Testis (tissue), 3 donors: ENCODE data around the gene PLEKHA3. TPM values are rescaled to one million over a fixed set of nuclear protein-coding genes. Genes with fewer than 3 reads are reported as not detected.

ENCODE experiments used
- DNase-seq: peaks from one replicate; pipeline ENCODE4 v3.0.0-alpha.2; 2019
- H3K27ac ChIP-seq, 2 donors: fragments of 200-600 bp; sonication (generic); one replicate each; pipeline ENCODE4 v1.5.1; 2019
- H3K27me3 ChIP-seq: fragments of 200-600 bp; sonication (generic); one replicate; pipeline ENCODE4 v1.5.1; 2019
- H3K36me3 ChIP-seq: fragments of 200-600 bp; sonication (generic); one replicate; pipeline ENCODE4 v1.5.1; 2017; ENCODE audit warnings: low read depth; ENCODE audit errors: missing control alignments
- H3K4me1 ChIP-seq: fragments of 200-600 bp; sonication (generic); one replicate; pipeline ENCODE4 v1.5.1; 2019
- H3K4me3 ChIP-seq, 2 donors: fragments of 200-600 bp; sonication (generic); one replicate each; pipeline ENCODE4 v1.5.1; 2017 to 2019
- H3K9me3 ChIP-seq: fragments of 200-600 bp; sonication (generic); one replicate; pipeline ENCODE4 v1.5.1; 2017
- POLR2A ChIP-seq: fragments of 450-650 bp; IDR thresholded peaks from one replicate; pipeline ENCODE4 v1.6.1; 2017; ENCODE audit warnings: antibody characterized with exemption, mild to moderate bottlenecking, moderate library complexity
- WGBS, 2 donors: methylation state at CpG; one replicate each; pipeline ENCODE4 v1.1.5; 2018; 5-methylcytosine and 5-hydroxymethylcytosine counted together
- intact Hi-C: fragments of 100-400 bp; cut with DNase I; formaldehyde crosslinking; loops from one replicate; pipeline ENCODE4 v1.15.1; 2023; ENCODE audit warnings: low total_unique reads
- polyA plus RNA-seq: library from polyadenylated mRNA; stranded (reverse); fragments of 350-450 nt; fragmentation: Illumina TruSeq; extraction: RNeasy Lipid Tissue Mini Kit (QIAGEN cat#74804); gene quantifications from one replicate; pipeline ENCODE4 v1.2.3, GENCODE V29; 2014; ENCODE audit warnings: low read depth, low replicate concordance; ENCODE audit not compliant: insufficient read depth
- total RNA-seq, 2 donors: library from RNA; depleted of rRNA; stranded (reverse); fragments of >200 nt; gene quantifications; one replicate each; pipeline ENCODE4 v1.2.3, GENCODE V29; 2016
- TF ChIP-seq, protein P1 (sequence below), 3 experiments: fragments of 450-650 bp in 2 of 3; fragments of 200-600 bp in 1 of 3; sonication (generic) in 1 of 3; IDR thresholded peaks; one replicate each; pipeline ENCODE4 v1.5.1; 2016 to 2019; ENCODE audit warnings: antibody characterized with exemption in 3 of 3, mild to moderate bottlenecking in 2 of 3, moderate library complexity in 1 of 3

Gene PLEKHA3
- total and polyA plus RNA-seq, 3 donors from 2014 or later, result 17.8 to 58.7 (median 22.8) TPM

DNA sequence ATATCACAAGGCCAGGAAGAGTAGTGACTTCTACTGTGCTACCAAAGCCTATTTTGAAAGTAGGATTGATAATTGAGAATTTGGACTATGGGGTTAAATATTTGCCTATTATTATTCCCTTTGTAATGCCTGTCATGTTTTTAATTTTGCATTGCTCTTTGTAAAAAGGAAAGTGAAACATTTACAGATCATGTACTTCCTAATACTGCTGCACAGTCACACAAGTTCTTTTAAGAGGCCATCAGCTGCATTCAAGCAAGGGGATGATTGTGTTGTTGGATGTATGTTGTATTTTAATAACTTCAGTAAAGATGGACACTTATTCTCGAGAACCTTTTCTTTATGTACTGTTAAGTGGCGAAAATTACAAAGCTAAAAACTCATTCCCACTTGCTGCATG, 70.1 kb downstream of the PLEKHA3 start:
- intact Hi-C loops, result no loop called here
- TF ChIP-seq, protein P1, sequence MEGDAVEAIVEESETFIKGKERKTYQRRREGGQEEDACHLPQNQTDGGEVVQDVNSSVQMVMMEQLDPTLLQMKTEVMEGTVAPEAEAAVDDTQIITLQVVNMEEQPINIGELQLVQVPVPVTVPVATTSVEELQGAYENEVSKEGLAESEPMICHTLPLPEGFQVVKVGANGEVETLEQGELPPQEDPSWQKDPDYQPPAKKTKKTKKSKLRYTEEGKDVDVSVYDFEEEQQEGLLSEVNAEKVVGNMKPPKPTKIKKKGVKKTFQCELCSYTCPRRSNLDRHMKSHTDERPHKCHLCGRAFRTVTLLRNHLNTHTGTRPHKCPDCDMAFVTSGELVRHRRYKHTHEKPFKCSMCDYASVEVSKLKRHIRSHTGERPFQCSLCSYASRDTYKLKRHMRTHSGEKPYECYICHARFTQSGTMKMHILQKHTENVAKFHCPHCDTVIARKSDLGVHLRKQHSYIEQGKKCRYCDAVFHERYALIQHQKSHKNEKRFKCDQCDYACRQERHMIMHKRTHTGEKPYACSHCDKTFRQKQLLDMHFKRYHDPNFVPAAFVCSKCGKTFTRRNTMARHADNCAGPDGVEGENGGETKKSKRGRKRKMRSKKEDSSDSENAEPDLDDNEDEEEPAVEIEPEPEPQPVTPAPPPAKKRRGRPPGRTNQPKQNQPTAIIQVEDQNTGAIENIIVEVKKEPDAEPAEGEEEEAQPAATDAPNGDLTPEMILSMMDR (IDR thresholded peaks at IDR 0.05), result no peak
- TF ChIP-seq POLR2A, result no peak
- H3K4me1 ChIP-seq, result no peaks in the 10 kb centered on the region
- WGBS, 2 donors, result 94 to 96% methylated on average over 2 of the region's 2 CpGs
- H3K9me3 ChIP-seq, result no peaks in the 10 kb centered on the region
- no peak overlapping the region for H3K4me3 ChIP-seq
- no peaks in the 10 kb centered on the region for H3K27me3 ChIP-seq
- no peak for DNase-seq
- no peaks in the 10 kb centered on the region for H3K36me3 ChIP-seq
- H3K27ac ChIP-seq, result no peak overlapping the region

DNA sequence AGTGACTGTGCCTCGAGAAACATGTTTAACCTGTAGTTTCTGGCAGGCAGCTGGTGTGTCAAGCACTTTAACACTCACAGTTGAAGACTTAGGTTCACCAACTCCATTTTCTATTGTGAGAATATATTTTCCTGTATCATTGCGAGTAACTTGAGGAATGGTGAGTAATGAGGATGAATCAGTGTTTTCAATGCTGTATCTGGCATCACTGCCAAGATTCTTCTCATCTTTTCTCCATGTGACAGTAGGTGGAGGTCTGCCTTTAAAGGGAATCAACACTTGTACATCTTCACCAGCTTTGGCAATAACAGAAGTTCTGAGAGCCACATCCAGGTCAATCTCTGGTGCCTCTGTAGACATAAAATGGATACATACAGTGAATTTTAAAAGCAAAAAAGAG, 72.8 kb downstream of the PLEKHA3 start:
- no peak for DNase-seq

More for the DNA sequence above, 72.8 kb downstream of the PLEKHA3 start:
- intact Hi-C loops, result no loop called here
- WGBS, 2 donors, result 93 to 97% methylated on average over 2 of the region's 2 CpGs
- Histone ChIP-seq H3K4me1 (no peaks in the 10 kb centered on the region), H3K4me3 (no peak overlapping the region), H3K27me3 (no peaks in the 10 kb centered on the region), H3K36me3 (no peaks in the 10 kb centered on the region), H3K9me3 (no peaks in the 10 kb centered on the region), H3K27ac (no peak overlapping the region)
- TF ChIP-seq, protein P1 (IDR thresholded peaks at IDR 0.05), result no peak
- no peak for TF ChIP-seq POLR2A

Other genes starting within 250 kb of the PLEKHA3 start
- gene PRKRA, start 29.3 kb upstream of the PLEKHA3 start, total RNA-seq, result 100 to 1,000 TPM in 1 of 2 donors, 10 to 100 TPM in 1; 87.5 to 108 TPM
- 103 TPM for gene PRKRA, start 29.3 kb upstream of the PLEKHA3 start, polyA plus RNA-seq
- 10 to 100 TPM; 20.6 to 31.7 TPM for gene PJVK, start 29.1 kb upstream of the PLEKHA3 start, total RNA-seq
- 61.3 TPM for gene PJVK, start 29.1 kb upstream of the PLEKHA3 start, polyA plus RNA-seq
- 10 to 100 TPM; 10.1 to 25.6 TPM for gene FKBP7, start 1.9 kb upstream of the PLEKHA3 start, total RNA-seq
- gene FKBP7, start 1.9 kb upstream of the PLEKHA3 start, polyA plus RNA-seq, result 27.4 TPM